H1 (cell line): ENCODE data around the gene DDX51. TPM values are rescaled to one million over a fixed set of nuclear protein-coding genes. Genes with fewer than 3 reads are reported as not detected.

Experiments
- CTCF ChIA-PET: fragments of 300-600 bp; sonication (Branson Sonifier 250); formaldehyde crosslinking; loops from one replicate; lab custom pipeline; 2021; ENCODE audit not compliant: partially characterized antibody; lab: Charles Lee
- POLR2A ChIA-PET: fragments of 300-600 bp; sonication (Branson Sonifier 250); formaldehyde crosslinking; loops from one replicate; lab custom pipeline; 2021; ENCODE audit warnings: inconsistent platforms; ENCODE audit not compliant: partially characterized antibody; lab: Charles Lee
- DNase-seq, 2 experiments: peaks; one replicate each; pipeline versions ENCODE4 v3.0.0 to v3.0.0-alpha.2; 2010 to 2022; ENCODE audit warnings: low spot score in 2 of 2, low read depth in 1 of 2, mixed read lengths in 1 of 2
- FAIRE-seq: peaks from 2 replicates; lab custom pipeline; 2011; peaks lifted over from hg19 to GRCh38; lab: Jason Lieb, UNC
- H2AFZ ChIP-seq: 2 replicates; pipeline ENCODE4 v1.8.1; 2012; ENCODE audit warnings: low read length, inconsistent platforms
- H2AK5ac ChIP-seq: 2 replicates; pipeline ENCODE4 v1.6.1; 2013; ENCODE audit warnings: low read depth, low read length
- H2BK120ac ChIP-seq: replicated peaks from 2 replicates; pipeline ENCODE3; 2013; ENCODE audit warnings: low read depth, low read length, inconsistent platforms
- H2BK12ac ChIP-seq: 2 replicates; pipeline ENCODE4 v1.6.1; 2013; ENCODE audit warnings: low read depth, low read length
- H2BK15ac ChIP-seq: 2 replicates; pipeline ENCODE4 v1.6.1; 2013; ENCODE audit warnings: low read length
- H2BK20ac ChIP-seq: 2 replicates; pipeline ENCODE4 v1.6.1; 2013; ENCODE audit warnings: low read length
- H2BK5ac ChIP-seq: 2 replicates; pipeline ENCODE4 v1.6.1; 2013; ENCODE audit warnings: low read depth, low read length
- H3K14ac ChIP-seq: 2 replicates; pipeline ENCODE4 v1.6.1; 2013; ENCODE audit warnings: inconsistent platforms; ENCODE audit not compliant: insufficient read length
- H3K18ac ChIP-seq: 2 replicates; pipeline ENCODE4 v1.6.1; 2013; ENCODE audit warnings: low read length; ENCODE audit errors: extremely low read depth
- H3K23ac ChIP-seq: 2 replicates; pipeline ENCODE4 v1.6.1; 2013; ENCODE audit warnings: inconsistent platforms; ENCODE audit not compliant: insufficient read length
- H3K23me2 ChIP-seq: 2 replicates; pipeline ENCODE4 v1.6.1; 2013; ENCODE audit warnings: low read depth, low read length
- H3K27ac ChIP-seq: 2 replicates; pipeline ENCODE4 v1.6.1; 2011; ENCODE audit warnings: low read depth, low read length, inconsistent platforms
- H3K27me3 ChIP-seq, 4 experiments: replicated peaks in 1 of 4; 1 replicate in 1 of 4; 2 replicates in 3 of 4; pipeline versions ENCODE4 v1.6.1 to v1.8.1; 2011 to 2013; ENCODE audit warnings: low read length in 3 of 4, mild to moderate bottlenecking in 3 of 4, inconsistent platforms in 2 of 4, mixed read lengths in 2 of 4, moderate library complexity in 1 of 4; ENCODE audit not compliant: control insufficient read depth in 3 of 4, insufficient read depth in 3 of 4; ENCODE audit errors: extremely low read depth in 1 of 4
- H3K36me3 ChIP-seq, 4 experiments: 2 replicates each; pipeline versions ENCODE4 v1.6.1 to v1.8.1; 2011 to 2013; ENCODE audit warnings: mild to moderate bottlenecking in 4 of 4, low read length in 3 of 4, moderate library complexity in 2 of 4, control low read depth in 1 of 4, inconsistent platforms in 1 of 4; ENCODE audit not compliant: insufficient read depth in 4 of 4, control insufficient read depth in 2 of 4
- H3K4ac ChIP-seq: replicated peaks from 2 replicates; pipeline ENCODE3; 2013; ENCODE audit warnings: low read length, low read depth, mixed read lengths, inconsistent platforms; ENCODE audit not compliant: insufficient read length
- H3K4me1 ChIP-seq, 4 experiments: replicated peaks in 1 of 4; 1 replicate in 1 of 4; 2 replicates in 3 of 4; pipeline versions ENCODE4 v1.6.1 to v1.8.1; 2011 to 2013; ENCODE audit warnings: low read length in 3 of 4, inconsistent platforms in 2 of 4, mixed read lengths in 1 of 4; ENCODE audit not compliant: insufficient read depth in 4 of 4, control insufficient read depth in 3 of 4
- H3K4me2 ChIP-seq, 2 experiments: 2 replicates each; pipeline versions ENCODE4 v1.6.1 to v1.8.1; 2011 to 2013; ENCODE audit warnings: low read depth in 2 of 2, low read length in 2 of 2, control low read depth in 1 of 2, inconsistent platforms in 1 of 2, mild to moderate bottlenecking in 1 of 2; ENCODE audit not compliant: insufficient read depth in 1 of 2
- H3K4me3 ChIP-seq, 4 experiments: fragments of 200-600, 300-600 bp in 1 of 4; sonication (generic), shearing (Covaris generic), sonication (Bioruptor Twin) in 1 of 4; 2 replicates each; pipeline versions ENCODE4 v1.5.1 to v1.8.1; 2011 to 2016; ENCODE audit warnings: low read length in 4 of 4, low read depth in 3 of 4, control low read depth in 2 of 4, inconsistent platforms in 2 of 4, mild to moderate bottlenecking in 2 of 4, mixed read lengths in 1 of 4, moderate library complexity in 1 of 4; ENCODE audit not compliant: insufficient read depth in 2 of 4; ENCODE audit errors: extremely low read depth in 1 of 4
- H3K56ac ChIP-seq: replicated peaks from 2 replicates; pipeline ENCODE3; 2013; ENCODE audit warnings: low read depth, mild to moderate bottlenecking, mixed read lengths, low read length, inconsistent platforms; ENCODE audit not compliant: insufficient read length
- H3K79me1 ChIP-seq: 2 replicates; pipeline ENCODE4 v1.6.1; 2013; ENCODE audit warnings: low read depth, low read length, control low read depth
- H3K79me2 ChIP-seq, 2 experiments: 2 replicates each; pipeline versions ENCODE4 v1.6.1 to v1.8.1; 2012 to 2013; ENCODE audit warnings: low read length in 2 of 2, mild to moderate bottlenecking in 2 of 2, inconsistent platforms in 1 of 2; ENCODE audit not compliant: insufficient read depth in 2 of 2, control insufficient read depth in 1 of 2
- H3K9ac ChIP-seq, 4 experiments: replicated peaks in 1 of 4; 1 replicate in 1 of 4; 2 replicates in 3 of 4; pipeline versions ENCODE4 v1.6.1 to v1.8.1; 2011 to 2013; ENCODE audit warnings: low read depth in 3 of 4, low read length in 3 of 4, control low read depth in 2 of 4, mild to moderate bottlenecking in 2 of 4, moderate library complexity in 2 of 4, inconsistent platforms in 1 of 4; ENCODE audit errors: extremely low read depth in 1 of 4
- H3K9me3 ChIP-seq, 2 experiments: 2 replicates each; pipeline versions ENCODE4 v1.6.1 to v1.8.1; 2012 to 2013; ENCODE audit warnings: mild to moderate bottlenecking in 2 of 2, moderate library complexity in 2 of 2, control low read depth in 1 of 2, inconsistent platforms in 1 of 2, low read depth in 1 of 2, low read length in 1 of 2, mixed read lengths in 1 of 2; ENCODE audit not compliant: insufficient read depth in 2 of 2
- H4K20me1 ChIP-seq, 2 experiments: replicated peaks in 1 of 2; 2 replicates each; pipeline versions ENCODE3 to v1.8.1; 2011 to 2013; ENCODE audit warnings: inconsistent platforms in 2 of 2, low read length in 2 of 2, mild to moderate bottlenecking in 1 of 2; ENCODE audit not compliant: insufficient read depth in 2 of 2, control insufficient read depth in 1 of 2
- H4K5ac ChIP-seq: 2 replicates; pipeline ENCODE4 v1.6.1; 2013; ENCODE audit warnings: low read length, low read depth, mixed read lengths, inconsistent platforms; ENCODE audit not compliant: insufficient read length
- H4K8ac ChIP-seq: 2 replicates; pipeline ENCODE4 v1.8.0; 2013; ENCODE audit warnings: mild to moderate bottlenecking, moderate library complexity, low read length, inconsistent platforms; ENCODE audit not compliant: insufficient read depth; ENCODE audit errors: extremely low read depth
- H4K91ac ChIP-seq: replicated peaks from 2 replicates; pipeline ENCODE3; 2013; ENCODE audit warnings: low read length, mixed read lengths, inconsistent platforms; ENCODE audit not compliant: insufficient read length
- E2F6 ChIP-seq: IDR thresholded peaks from 2 replicates; pipeline ENCODE4 v1.6.1; 2012; ENCODE audit warnings: inconsistent platforms
- NRF1 ChIP-seq: IDR thresholded peaks from 2 replicates; pipeline ENCODE4 v1.6.1; 2011; ENCODE audit warnings: mild to moderate bottlenecking, low read depth, low read length, improper control_type of control experiment
- YY1 ChIP-seq: IDR thresholded peaks from 2 replicates; pipeline ENCODE4 v1.6.1; 2011; ENCODE audit warnings: low read depth, mild to moderate bottlenecking, low read length
- WGBS, 2 experiments: shearing (Covaris generic) in 1 of 2; methylation state at CpG; one replicate each; pipeline versions ENCODE4 v1.1.6 to v1.1.7; 2013 to 2015; ENCODE audit warnings: low lambda C conversion rate in 2 of 2, mixed read lengths in 2 of 2, inconsistent platforms in 1 of 2, low coverage in 1 of 2, missing lambda C conversion rate in 1 of 2; ENCODE audit not compliant: insufficient replicate concordance in 2 of 2, insufficient coverage in 1 of 2, insufficient read length in 1 of 2; ENCODE audit errors: extremely low coverage in 1 of 2, missing lambda C conversion rate in 1 of 2; 5-methylcytosine and 5-hydroxymethylcytosine counted together
- polyA plus RNA-seq, 7 experiments: library from polyadenylated mRNA; depleted of rRNA in 3 of 7; stranded (reverse) in 5 of 7; unstranded in 2 of 7; fragments of >200 nt in 5 of 7; fragments of 200-250 nt in 2 of 7; gene quantifications; 1 replicate in 5 of 7; 2 replicates in 1 of 7; 4 replicates in 1 of 7; pipeline versions ENCODE4 v1.2.1 to v1.2.3, GENCODE V29; 2011 to 2013; ENCODE audit warnings: missing spikeins in 2 of 7, mixed read lengths in 2 of 7
- total RNA-seq: library from RNA; stranded (reverse); fragmentation: NEBNext Ultra II Directional; extraction: Animal tissue kit (Norgen Biotek cat#: 25700); gene quantifications from 2 replicates; pipeline ENCODE4 v1.2.1, GENCODE V29; 2021

DDX51 gene
- total and polyA plus RNA-seq, 2 of the 8 experiments (the other 6 are each of a cell fraction or from before 2014, with no cell fraction given) = 11.2 to 24.4 TPM

GRCh38 chr12:132191715-132192553, 47.8 kb upstream of the DDX51 start:
- no peak overlapping the region for H3K4me3 ChIP-seq
- H4K91ac ChIP-seq = no peak overlapping the region
- H3K79me2 ChIP-seq = no peaks in the 10 kb centered on the region
- no peak overlapping the region for H2BK12ac ChIP-seq
- H3K18ac ChIP-seq = no peak overlapping the region
- CTCF ChIA-PET = interaction anchor here (0.9 to 2.5 kb wide), 6 partner anchors 12 to 38 kb away, joined by 3 to 23 read pairs (median 3); no protein-coding TSS in a partner anchor
- POLR2A ChIA-PET = no interaction called here
- H2BK15ac ChIP-seq = no peak overlapping the region
- no peak overlapping the region for H4K8ac ChIP-seq
- H4K5ac ChIP-seq = no peak overlapping the region
- no peak overlapping the region for H2BK5ac ChIP-seq
- H3K56ac ChIP-seq = no peak overlapping the region
- H2BK20ac ChIP-seq = no peak overlapping the region
- H4K20me1 ChIP-seq = peaks cover 0 to 2% of the 10 kb centered on the region in 2 experiments
- H3K36me3 ChIP-seq = no peaks in the 10 kb centered on the region
- H3K27ac ChIP-seq = no peak overlapping the region
- H3K4me2 ChIP-seq = no peak overlapping the region
- H3K14ac ChIP-seq = no peak overlapping the region
- no peak overlapping the region for H3K9ac ChIP-seq
- H3K23me2 ChIP-seq = peaks cover 7% of the 10 kb centered on the region; the same call in 1 of the 2 replicates
- no peaks in the 10 kb centered on the region for H3K79me1 ChIP-seq
- no peak overlapping the region for H3K23ac ChIP-seq
- H3K4me1 ChIP-seq = peaks cover 0 to 13% (median 7%) of the 10 kb centered on the region in 4 experiments; a peak in 5 of 7 replicates
- FAIRE-seq (no peak), DNase-seq (no peak)
- H2AFZ ChIP-seq = no peak overlapping the region
- WGBS, 2 experiments = 85% methylated on average over 31 of the region's 31 CpGs; no CpG with 5 or more reads in 1 of the 2 experiments
- peaks cover 4 to 67% (median 39%) of the 10 kb centered on the region in 4 experiments for H3K27me3 ChIP-seq
- H2AK5ac ChIP-seq = no peak overlapping the region
- peaks cover 11 to 20% of the 10 kb centered on the region in 2 experiments for H3K9me3 ChIP-seq
- no peak overlapping the region for H3K4ac ChIP-seq
- no peak overlapping the region for H2BK120ac ChIP-seq
- no peak for TF ChIP-seq YY1
- TF ChIP-seq NRF1 = no peak
- no peak for TF ChIP-seq E2F6
